OCI-LY7 (cell line): ENCODE data around the gene MPPED1.

Experiments
- CTCF ChIP-seq: fragments of 200-600 bp; sonication (generic); conservative IDR thresholded peaks from 2 replicates; pipeline ENCODE4 v1.5.1; 2014; ENCODE audit warnings: mild to moderate bottlenecking, antibody characterized with exemption, low read length, moderate library complexity, mixed read lengths
- EZH2phosphoT487 ChIP-seq: fragments of 200-600 bp; sonication (generic); IDR thresholded peaks from 2 replicates; pipeline ENCODE4 v1.6.1; 2018; ENCODE audit warnings: low read depth, borderline replicate concordance, mild to moderate bottlenecking, mixed run types, antibody characterized with exemption, low read length, moderate library complexity, mixed read lengths

- no peak for TF ChIP-seq CTCF
- TF ChIP-seq EZH2phosphoT487: no peak
Observed at GRCh38 chr22:43364169-43364435, 47.7 kb upstream of the MPPED1 start.
